Fibroblast of lung (primary cell): ENCODE results near the gene USH1C. TPM values are rescaled to one million over a fixed set of nuclear protein-coding genes. Genes with fewer than 3 reads are reported as not detected.

Experiments
- DNase-seq, 2 donors: peaks; one replicate each; pipeline versions ENCODE4 v3.0.0 to v3.0.0-alpha.2; 2010; ENCODE audit warnings: low read depth in 2 of 2
- H2AFZ ChIP-seq: 2 replicates; pipeline ENCODE4 v1.5.1; 2012; ENCODE audit warnings: low read length, control low read depth, inconsistent platforms
- H3K27ac ChIP-seq: 2 replicates; pipeline ENCODE4 v1.5.1; 2011; ENCODE audit warnings: low read length, control low read depth; ENCODE audit not compliant: insufficient read depth
- H3K27me3 ChIP-seq: 2 replicates; pipeline ENCODE4 v1.5.1; 2011; ENCODE audit warnings: mild to moderate bottlenecking, low read length; ENCODE audit not compliant: control insufficient read depth, insufficient read depth
- H3K36me3 ChIP-seq: 2 replicates; pipeline ENCODE4 v1.5.1; 2011; ENCODE audit warnings: low read length; ENCODE audit not compliant: control insufficient read depth, insufficient read depth
- H3K4me1 ChIP-seq: 2 replicates; pipeline ENCODE4 v1.5.1; 2011; ENCODE audit warnings: low read length; ENCODE audit not compliant: control insufficient read depth, insufficient read depth; ENCODE audit errors: extremely low read depth
- H3K4me2 ChIP-seq: 2 replicates; pipeline ENCODE4 v1.5.1; 2011; ENCODE audit warnings: low read length, control low read depth; ENCODE audit not compliant: insufficient read depth; ENCODE audit errors: extremely low read depth
- H3K4me3 ChIP-seq, 4 experiments: fragments of 200-600 bp in 1 of 4; sonication (generic) in 1 of 4; replicated peaks in 1 of 4; 2 replicates each; pipeline ENCODE4 v1.5.1; 2011 to 2016; ENCODE audit warnings: low read length in 4 of 4, low read depth in 3 of 4, mild to moderate bottlenecking in 3 of 4, control low read depth in 2 of 4, inconsistent platforms in 1 of 4, mixed read lengths in 1 of 4; ENCODE audit not compliant: insufficient read depth in 1 of 4; ENCODE audit errors: control extremely low read depth in 1 of 4
- H3K79me2 ChIP-seq: 2 replicates; pipeline ENCODE4 v1.5.1; 2012; ENCODE audit warnings: mild to moderate bottlenecking, low read length, inconsistent platforms; ENCODE audit not compliant: control insufficient read depth, insufficient read depth
- H3K9ac ChIP-seq: 2 replicates; pipeline ENCODE4 v1.5.1; 2011; ENCODE audit warnings: mild to moderate bottlenecking, low read length, control low read depth; ENCODE audit not compliant: insufficient read depth
- H3K9me3 ChIP-seq: 2 replicates; pipeline ENCODE4 v1.5.1; 2012; ENCODE audit warnings: low read depth, low read length; ENCODE audit not compliant: control insufficient read depth, insufficient read depth
- H4K20me1 ChIP-seq: 2 replicates; pipeline ENCODE4 v1.5.1; 2011; ENCODE audit warnings: low read length; ENCODE audit not compliant: control insufficient read depth, insufficient read depth; ENCODE audit errors: extremely low read depth
- CTCF ChIP-seq, 2 donors: IDR thresholded peaks in 1 of 2; conservative IDR thresholded peaks in 1 of 2; 1 replicate in 1 of 2; 2 replicates in 1 of 2; pipeline ENCODE4 v1.5.1; 2011 to 2012; ENCODE audit warnings: low read length in 2 of 2, control low read depth in 1 of 2, inconsistent platforms in 1 of 2, low read depth in 1 of 2, mild to moderate bottlenecking in 1 of 2
- EZH2 ChIP-seq: IDR thresholded peaks from 2 replicates; pipeline ENCODE4 v1.5.1; 2012; ENCODE audit warnings: low read length, control low read depth, mild to moderate bottlenecking; ENCODE audit errors: missing control alignments
- polyA plus RNA-seq, 2 donors: library from polyadenylated mRNA; depleted of rRNA in 1 of 2; stranded (reverse) in 1 of 2; unstranded in 1 of 2; fragments of >200 nt; gene quantifications; 2 replicates each; pipeline ENCODE4 v1.2.1, GENCODE V29; 2011 to 2012; ENCODE audit warnings: missing spikeins in 1 of 2
- total RNA-seq: library from RNA; depleted of rRNA; stranded (reverse); fragments of >200 nt; gene quantifications from 2 replicates; pipeline ENCODE4 v1.2.1, GENCODE V29; 2014

Gene USH1C
- total and polyA plus RNA-seq, 2 donors (not counting 1 experiment from before 2014, with no cell fraction given) = not detected

- no peak overlapping the region for H3K27ac ChIP-seq
- no peak for TF ChIP-seq EZH2
- TF ChIP-seq CTCF (conservative IDR thresholded peaks at IDR 0.05 in 1 of 2, IDR thresholded peaks at IDR 0.05 in 1 of 2; ENCODE audit: low read depth in 1 of 2, low read length in 2 of 2) = no peak
- H4K20me1 ChIP-seq = no peaks in the 10 kb centered on the region
- no peak overlapping the region for H2AFZ ChIP-seq
- no peaks in the 10 kb centered on the region for H3K36me3 ChIP-seq
- peaks cover 4% of the 10 kb centered on the region for H3K27me3 ChIP-seq
- no peak overlapping the region for H3K9ac ChIP-seq
- H3K79me2 ChIP-seq = no peaks in the 10 kb centered on the region
- H3K4me1 ChIP-seq = no peaks in the 10 kb centered on the region
- no peak overlapping the region for H3K4me3 ChIP-seq
- DNase-seq = no peak
- no peaks in the 10 kb centered on the region for H3K9me3 ChIP-seq
- H3K4me2 ChIP-seq = no peak overlapping the region
Observed at GRCh38 chr11:17486646-17487045, 57.6 kb downstream of the USH1C start.

GRCh38 chr11:17483505-17483904, 60.7 kb downstream of the USH1C start:
- no peaks in the 10 kb centered on the region for H3K9me3 ChIP-seq
- no peak overlapping the region for H3K27ac ChIP-seq
- peaks cover 9% of the 10 kb centered on the region for H3K27me3 ChIP-seq
- no peak overlapping the region for H3K9ac ChIP-seq
- no peak overlapping the region for H2AFZ ChIP-seq
- H3K36me3 ChIP-seq = no peaks in the 10 kb centered on the region
- TF ChIP-seq CTCF (conservative IDR thresholded peaks at IDR 0.05 in 1 of 2, IDR thresholded peaks at IDR 0.05 in 1 of 2; ENCODE audit: low read depth in 1 of 2, low read length in 2 of 2) (no peak), EZH2 (no peak)
- H3K79me2 ChIP-seq = no peaks in the 10 kb centered on the region
- no peak for DNase-seq
- H3K4me3 ChIP-seq = no peak overlapping the region
- H3K4me2 ChIP-seq = no peak overlapping the region
- H3K4me1 ChIP-seq = no peaks in the 10 kb centered on the region
- no peaks in the 10 kb centered on the region for H4K20me1 ChIP-seq

GRCh38 chr11:17481905-17482304, 62.3 kb downstream of the USH1C start:
- no peaks in the 10 kb centered on the region for H3K79me2 ChIP-seq
- H3K4me1 ChIP-seq = no peaks in the 10 kb centered on the region
- H3K9me3 ChIP-seq = no peaks in the 10 kb centered on the region
- no peak overlapping the region for H3K4me2 ChIP-seq
- H3K4me3 ChIP-seq = no peak overlapping the region
- peaks cover 13% of the 10 kb centered on the region for H3K27me3 ChIP-seq
- DNase-seq = no peak
- no peaks in the 10 kb centered on the region for H3K36me3 ChIP-seq
- H3K27ac ChIP-seq = no peak overlapping the region
- no peak overlapping the region for H3K9ac ChIP-seq
- no peaks in the 10 kb centered on the region for H4K20me1 ChIP-seq
- TF ChIP-seq EZH2 (no peak), CTCF (conservative IDR thresholded peaks at IDR 0.05 in 1 of 2, IDR thresholded peaks at IDR 0.05 in 1 of 2; ENCODE audit: low read depth in 1 of 2, low read length in 2 of 2) (no peak)
- H2AFZ ChIP-seq = no peak overlapping the region
